GM12891 (cell line): Measurements from ENCODE around the gene KRTAP4-9. TPM values are rescaled to one million over a fixed set of nuclear protein-coding genes. Genes with fewer than 3 reads are reported as not detected.
"Not testable (repeated sequence)": the region's sequence is repeated elsewhere in the genome, so short reads cannot be mapped to it uniquely, and the experiment has no call there.

Source experiments
- DNase-seq: peaks from one replicate; pipeline ENCODE4 v3.0.0; 2011; ENCODE audit warnings: low spot score; ENCODE audit not compliant: insufficient read length
- FAIRE-seq: peaks from 2 replicates; lab custom pipeline; 2011; peaks lifted over from hg19 to GRCh38; lab: Jason Lieb, UNC
- PAX5 ChIP-seq: IDR thresholded peaks from 2 replicates; pipeline ENCODE4 v1.6.1; 2011; ENCODE audit warnings: low read length, moderate library complexity, mild to moderate bottlenecking; ENCODE audit not compliant: insufficient read depth, severe bottlenecking
- POLR2A ChIP-seq: IDR thresholded peaks from 2 replicates; pipeline ENCODE4 v1.6.1; 2011; ENCODE audit warnings: low read depth, low read length, control low read depth
- POLR2AphosphoS5 ChIP-seq: IDR thresholded peaks from 2 replicates; pipeline ENCODE4 v1.6.1; 2011; ENCODE audit warnings: low read depth, low read length, control low read depth
- POU2F2 ChIP-seq: IDR thresholded peaks from 2 replicates; pipeline ENCODE4 v1.6.1; 2011; ENCODE audit warnings: low read depth, mild to moderate bottlenecking, control low read depth, low read length, moderate library complexity
- SPI1 ChIP-seq: IDR thresholded peaks from 2 replicates; pipeline ENCODE4 v1.6.1; 2011; ENCODE audit warnings: low read depth, low read length, control low read depth
- TAF1 ChIP-seq: IDR thresholded peaks from 2 replicates; pipeline ENCODE4 v1.6.1; 2011; ENCODE audit warnings: low read depth, low read length, control low read depth
- polyA plus RNA-seq: library from polyadenylated mRNA; unstranded; fragments of >200 nt; gene quantifications from one replicate; pipeline ENCODE4 v1.2.1, GENCODE V29; 2012; ENCODE audit warnings: low read depth, missing spikeins, inconsistent platforms; ENCODE audit not compliant: missing spikeins

The KRTAP4-9 gene
- not detected for polyA plus RNA-seq

DNA sequence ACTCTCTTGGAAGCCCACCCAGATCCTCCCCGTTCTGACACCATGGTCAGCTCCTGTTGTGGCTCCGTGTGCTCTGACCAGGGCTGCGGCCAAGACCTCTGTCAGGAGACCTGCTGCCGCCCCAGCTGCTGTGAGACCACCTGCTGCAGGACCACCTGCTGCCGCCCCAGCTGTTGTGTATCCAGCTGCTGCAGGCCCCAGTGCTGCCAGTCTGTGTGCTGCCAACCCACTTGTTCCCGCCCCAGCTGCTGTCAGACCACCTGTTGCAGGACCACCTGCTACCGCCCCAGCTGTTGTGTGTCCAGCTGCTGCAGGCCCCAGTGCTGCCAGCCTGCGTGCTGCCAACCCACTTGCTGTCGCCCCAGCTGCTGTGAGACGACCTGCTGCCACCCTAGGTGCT, at the start of gene KRTAP4-9:
Gene KRTAP4-9 (plus strand): TSS at position 43 of the 400 bp plus-strand sequence. CDS start 0 bp downstream, at position 43.
- not testable (repeated sequence) for DNase-seq, FAIRE-seq

DNA sequence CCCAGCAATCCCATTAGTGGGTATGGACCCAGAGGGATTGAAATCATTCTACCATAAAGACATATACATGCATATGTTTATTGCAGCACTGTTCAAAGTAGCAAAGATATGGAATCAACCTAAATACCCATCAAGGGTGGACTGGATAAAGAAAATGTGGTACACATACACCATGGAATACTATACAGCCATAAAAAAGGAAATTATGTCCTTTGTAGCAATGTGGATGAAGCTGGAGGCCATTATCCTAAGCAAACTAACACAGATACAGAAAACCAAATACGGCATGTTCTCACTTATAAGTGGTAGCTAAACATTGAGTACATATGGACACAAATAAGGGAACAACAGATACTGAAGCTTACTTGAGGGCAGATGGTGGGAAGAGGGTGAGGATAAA, 47.6 kb upstream of the KRTAP4-9 start:
- no peak for TF ChIP-seq SPI1
- peak; percentile 51 for FAIRE-seq
- no peak for DNase-seq

DNA sequence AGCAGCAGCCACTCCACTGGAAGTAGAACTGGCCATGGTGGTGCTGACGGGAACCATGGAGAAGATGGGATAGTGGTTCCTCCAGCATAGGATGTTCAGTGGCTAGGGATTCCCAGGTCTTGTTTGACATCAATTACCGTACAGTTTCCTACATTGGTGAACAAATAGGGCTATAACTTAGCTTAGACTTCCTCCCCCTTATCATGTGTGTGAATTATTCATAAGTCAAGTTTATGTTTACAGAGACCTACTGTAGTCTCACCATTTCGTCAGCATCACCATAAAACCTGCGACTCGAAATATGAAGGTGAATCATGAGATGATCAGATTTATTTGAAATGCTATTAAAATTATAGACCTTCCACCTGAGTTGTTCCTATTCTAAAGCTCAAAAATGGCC, 46.4 kb upstream of the KRTAP4-9 start:
- FAIRE-seq (no peak), DNase-seq (no peak)
- no peak for TF ChIP-seq POLR2AphosphoS5
- TF ChIP-seq PAX5, result no peak
- no peak for TF ChIP-seq TAF1
- TF ChIP-seq POU2F2, result no peak
- no peak for TF ChIP-seq POLR2A

DNA sequence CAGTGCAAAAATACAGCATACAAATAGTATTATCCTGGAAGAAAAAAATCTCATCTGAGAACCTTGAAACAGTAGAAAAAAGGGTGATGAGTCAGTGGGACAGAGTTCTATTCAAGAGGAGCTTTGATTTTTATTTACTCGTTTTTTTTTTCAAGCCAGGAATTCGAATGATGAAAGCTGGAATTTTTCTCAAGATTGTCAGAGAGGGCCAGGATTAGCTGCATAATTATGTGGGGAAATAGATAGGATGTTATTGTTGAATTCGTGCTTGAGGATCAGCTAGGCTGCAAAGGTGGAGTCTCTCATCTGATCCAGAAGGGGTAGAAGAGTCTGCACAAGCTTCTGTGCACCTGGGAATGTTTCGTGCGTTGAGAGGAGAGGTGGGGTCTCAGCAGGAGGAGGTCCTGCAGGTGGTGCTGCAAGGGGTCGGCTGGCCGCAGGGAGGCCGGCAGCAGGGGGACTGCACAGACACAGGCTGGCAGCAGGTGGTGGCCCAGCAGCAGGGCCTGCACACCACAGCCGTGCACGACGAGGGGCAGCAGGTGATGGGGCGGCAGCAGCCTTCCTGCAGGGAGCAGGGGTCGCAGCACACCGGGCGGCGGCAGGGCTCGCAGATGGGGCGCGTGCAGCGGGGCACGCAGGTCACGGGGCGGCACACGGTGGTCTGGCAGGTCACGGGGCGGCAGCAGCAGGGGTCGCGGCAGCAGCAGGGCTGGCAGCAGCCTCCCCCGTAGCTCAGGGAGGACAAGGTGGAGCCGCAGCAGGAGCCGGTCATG, 45.7 kb upstream of the KRTAP4-9 start:
- FAIRE-seq, DNase-seq: not testable (repeated sequence)

DNA sequence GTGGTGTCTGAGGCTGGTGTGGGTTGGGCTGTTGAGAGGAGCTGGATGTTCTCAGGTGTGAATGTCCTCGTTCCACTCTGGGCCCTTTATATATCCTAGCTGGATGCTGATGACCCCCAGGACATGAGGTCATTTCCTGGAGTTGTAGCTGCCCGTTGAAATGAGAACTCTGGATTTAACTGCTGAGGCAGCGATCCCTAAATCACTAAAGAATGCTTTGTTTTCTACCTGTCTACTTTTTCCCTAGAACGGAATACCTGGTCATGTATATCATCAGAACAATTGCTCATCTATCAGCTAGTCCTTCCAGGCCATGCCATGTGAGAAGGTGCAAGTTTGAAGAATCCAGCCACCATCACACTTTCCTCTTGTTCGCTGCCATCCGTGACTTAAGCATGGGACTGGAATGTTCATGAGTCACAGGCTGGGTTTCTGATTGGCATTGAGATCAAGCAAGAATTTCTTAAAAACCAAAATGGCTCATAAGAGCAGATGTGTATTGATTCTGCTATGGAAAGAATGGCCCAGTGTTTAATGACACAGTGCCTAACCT, 45.1 kb upstream of the KRTAP4-9 start, which contains the start of gene KRTAP2-3:
Gene KRTAP2-3 (minus strand): TSS at position 63 of the 553 bp plus-strand sequence. CDS start 64 bp downstream, outside the sequence.
- FAIRE-seq (no peak), DNase-seq (no peak)
- TF ChIP-seq POLR2A (no peak), PAX5 (no peak), SPI1 (no peak), POU2F2 (no peak), TAF1 (no peak), POLR2AphosphoS5 (no peak)

DNA sequence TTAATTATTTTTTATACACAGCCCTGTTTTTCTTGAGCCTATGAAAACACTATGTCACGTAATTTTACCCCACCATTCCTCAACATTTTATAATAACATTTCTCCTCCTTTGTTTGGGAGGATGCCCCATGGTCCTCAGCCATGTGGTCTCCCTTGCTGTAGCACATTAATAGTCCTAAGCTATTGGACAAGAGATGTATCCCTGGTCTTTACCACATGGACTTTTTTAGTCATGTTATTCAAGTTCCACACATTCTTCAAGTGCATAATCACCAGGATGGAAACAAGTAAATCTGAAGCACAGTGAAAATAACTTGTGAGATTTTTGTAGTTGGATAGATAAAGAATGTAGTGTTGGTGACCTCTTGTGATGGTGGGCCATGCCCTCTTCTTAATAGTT, 43.2 kb upstream of the KRTAP4-9 start:
- TF ChIP-seq POU2F2, result no peak
- DNase-seq, result no peak
- FAIRE-seq, result no peak

DNA sequence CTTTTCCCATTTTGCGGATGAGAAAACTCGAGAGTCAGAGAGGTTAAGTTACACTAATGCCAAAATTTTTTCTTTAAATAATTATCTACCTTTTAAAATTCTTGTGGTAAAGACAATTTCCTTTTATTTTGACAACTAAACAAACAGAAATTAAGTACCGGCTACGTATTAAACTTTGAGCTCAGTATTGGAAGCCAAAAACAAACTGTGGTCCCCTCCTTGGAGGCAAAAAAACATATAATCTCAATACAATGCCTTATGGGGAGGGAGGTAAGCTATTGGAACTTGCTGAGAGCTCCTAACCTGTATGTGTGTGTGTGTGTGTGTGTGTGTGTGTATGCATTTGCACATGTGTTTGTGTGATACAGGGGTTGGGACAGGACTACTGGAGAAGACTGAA, 41.7 kb upstream of the KRTAP4-9 start:
- no peak for FAIRE-seq
- DNase-seq, result no peak
- no peak for TF ChIP-seq TAF1
- TF ChIP-seq PAX5, result no peak
- no peak for TF ChIP-seq POU2F2
- TF ChIP-seq POLR2A, result no peak
- no peak for TF ChIP-seq SPI1
- no peak for TF ChIP-seq POLR2AphosphoS5

DNA sequence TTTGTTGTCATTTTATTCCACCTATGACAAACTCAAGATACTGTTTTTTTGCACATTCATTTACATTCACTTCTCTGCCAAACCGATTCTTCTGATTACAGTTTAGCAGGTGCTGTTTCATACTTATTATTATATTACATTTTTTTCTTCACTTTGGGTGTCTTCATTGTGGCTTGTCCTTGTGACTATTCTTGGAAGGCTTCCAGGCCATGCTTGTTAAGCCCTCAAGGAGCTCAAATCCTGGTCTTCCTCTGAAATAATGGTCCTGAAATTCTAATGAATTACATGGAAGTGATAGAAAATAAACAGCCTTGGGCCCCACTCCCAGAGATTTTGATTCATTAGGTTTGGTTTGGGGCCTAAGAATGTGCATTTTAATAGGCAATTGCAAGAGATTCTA, 40.9 kb upstream of the KRTAP4-9 start:
- DNase-seq, result no peak
- TF ChIP-seq TAF1 (no peak), POU2F2 (no peak), POLR2AphosphoS5 (no peak), SPI1 (no peak), POLR2A (no peak), PAX5 (no peak)
- FAIRE-seq, result no peak

DNA sequence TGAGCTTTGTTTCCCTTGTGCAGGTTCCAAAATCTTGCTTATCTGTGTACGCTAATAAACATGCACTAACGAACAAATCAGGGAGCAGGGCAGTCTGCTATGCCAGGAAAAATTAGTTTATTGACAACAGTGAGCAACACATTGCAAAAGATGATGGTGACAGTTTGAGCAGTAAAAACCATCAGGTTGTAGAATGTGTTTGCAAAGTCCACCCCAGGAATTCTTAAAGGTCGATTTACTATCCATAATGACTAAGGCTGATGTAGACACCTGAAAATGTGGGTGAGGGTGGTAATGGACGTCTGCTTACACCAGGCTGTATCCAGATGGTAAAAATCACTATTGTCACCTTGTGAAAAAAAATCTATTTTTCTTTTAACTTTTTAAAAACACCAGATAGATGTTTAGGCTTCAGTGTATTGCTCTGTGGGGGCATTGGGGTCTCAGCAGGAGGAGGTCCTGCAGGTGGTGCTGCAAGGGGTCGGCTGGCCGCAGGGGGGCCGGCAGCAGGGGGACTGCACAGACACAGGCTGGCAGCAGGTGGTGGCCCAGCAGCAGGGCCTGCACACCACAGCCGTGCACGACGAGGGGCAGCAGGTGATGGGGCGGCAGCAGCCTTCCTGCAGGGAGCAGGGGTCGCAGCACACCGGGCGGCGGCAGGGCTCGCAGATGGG, 40.0 kb upstream of the KRTAP4-9 start:
- FAIRE-seq, DNase-seq: not testable (repeated sequence)

DNA sequence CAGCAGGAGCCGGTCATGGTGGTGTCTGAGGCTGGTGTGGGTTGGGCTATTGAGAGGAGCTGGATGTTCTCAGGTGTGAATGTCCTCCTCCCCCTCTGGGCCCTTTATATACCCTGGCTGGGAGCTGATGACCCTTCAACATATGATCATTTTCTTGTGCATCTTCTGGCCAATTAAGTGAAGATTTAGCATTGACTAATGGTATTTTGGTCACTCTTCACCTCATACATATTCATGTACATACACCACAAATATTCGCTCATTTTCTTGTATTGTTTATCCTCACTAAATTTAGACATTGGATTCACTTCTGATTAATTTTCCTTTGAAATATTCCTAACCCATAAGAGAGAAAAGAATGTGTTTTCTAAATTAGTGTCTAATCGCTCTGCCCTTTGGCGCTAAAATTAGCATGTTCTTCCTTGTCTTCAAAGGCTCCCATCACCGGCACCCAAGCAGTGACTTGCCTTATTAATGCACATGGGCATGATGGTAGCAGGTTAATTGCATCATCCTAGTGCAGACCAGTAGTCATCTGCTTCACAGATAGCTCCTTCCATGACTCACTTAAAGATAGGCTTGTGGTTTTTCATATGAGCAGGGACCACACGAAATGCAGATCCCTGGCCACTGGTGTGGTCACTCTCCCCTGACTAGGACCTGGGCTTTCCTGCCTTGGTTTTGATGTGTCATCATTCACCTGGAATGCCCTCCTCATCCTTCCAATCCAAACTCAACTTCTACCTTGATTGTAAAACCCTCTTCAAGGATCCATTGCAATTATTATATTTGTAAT, 39.2 kb upstream of the KRTAP4-9 start, which contains the start of gene KRTAP2-4:
Gene KRTAP2-4 (minus strand): TSS at position 51 of the 796 bp plus-strand sequence. CDS start 34 bp downstream, at position 17.
- no peak for DNase-seq
- no peak for FAIRE-seq

More for the DNA sequence above, 39.2 kb upstream of the KRTAP4-9 start, which contains the start of gene KRTAP2-4:
- TF ChIP-seq TAF1 (no peak), POLR2A (no peak), POU2F2 (no peak), SPI1 (no peak), PAX5 (no peak), POLR2AphosphoS5 (no peak)
